ENCODE results near the gene MEPCE. TPM values are rescaled to one million over a fixed set of nuclear protein-coding genes. Genes with fewer than 3 reads are reported as not detected.

MEPCE gene
- total and polyA plus RNA-seq, 2 of the 8 experiments (the other 6 are each of a cell fraction or from before 2014, with no cell fraction given) = 22.8 to 48.8 TPM

GRCh38 chr7:100471021-100471420 is 41.4 kb downstream of the MEPCE start:
- no peak overlapping the region for H2BK20ac ChIP-seq (ENCODE audit: low read length)
- H3K4me2 ChIP-seq (ENCODE audit: insufficient read depth in 1 of 2, low read depth in 2 of 2, low read length in 2 of 2) = no peak overlapping the region
- no peak for TF ChIP-seq EZH2 (IDR thresholded peaks at IDR 0.05; ENCODE audit: low read depth, low read length, severe bottlenecking)
- no peak for TF ChIP-seq TBP (IDR thresholded peaks at IDR 0.05; ENCODE audit: low read depth, low read length)
- TF ChIP-seq CHD1 (IDR thresholded peaks at IDR 0.05; ENCODE audit: low read depth, low read length) = no peak
- no peak for TF ChIP-seq ZNF274 (IDR thresholded peaks at IDR 0.05; ENCODE audit: borderline replicate concordance, extremely low read depth, low read length)
- TF ChIP-seq CEBPB (IDR thresholded peaks at IDR 0.05; ENCODE audit: low read depth, low read length) = no peak
- TF ChIP-seq NANOG (IDR thresholded peaks at IDR 0.05; ENCODE audit: insufficient read depth, low read depth, low read length, poor library complexity, severe bottlenecking) = no peak
- TF ChIP-seq YY1 (IDR thresholded peaks at IDR 0.05; ENCODE audit: low read depth, low read length) = no peak
- TF ChIP-seq TAF7 (optimal IDR thresholded peaks at IDR 0.05; ENCODE audit: borderline replicate concordance, low read depth, low read length) = no peak
- TF ChIP-seq POLR2A (IDR thresholded peaks at IDR 0.05; ENCODE audit: control extremely low read depth in 1 of 2, low read depth in 2 of 2, low read length in 2 of 2) = no peak
- TF ChIP-seq JUN (IDR thresholded peaks at IDR 0.05; ENCODE audit: low read depth, low read length) = no peak
- TF ChIP-seq JUND (IDR thresholded peaks at IDR 0.05; ENCODE audit: low read length) = no peak
- TF ChIP-seq GTF2F1 (IDR thresholded peaks at IDR 0.05; ENCODE audit: borderline replicate concordance, low read depth, low read length) = no peak
- no peak overlapping the region for H3K56ac ChIP-seq (replicated peaks; ENCODE audit: insufficient read length, low read depth, low read length)
- no peak overlapping the region for H2BK15ac ChIP-seq (ENCODE audit: low read length)
- H3K79me2 ChIP-seq (ENCODE audit: control insufficient read depth in 1 of 2, insufficient read depth in 2 of 2, low read length in 2 of 2) = no peaks in the 10 kb centered on the region
- ChIA-PET CTCF (ENCODE audit: partially characterized antibody) (interaction anchor here (1.1 to 12.4 kb wide), 8 partner anchors 8 to 159 kb away, joined by 3 to 152 read pairs (median 8); partner anchors contain the start of genes MOSPD3, NYAP1 and TSC22D4), POLR2A (ENCODE audit: partially characterized antibody) (interaction anchor here (0.9 kb wide), 1 partner anchor 101 kb away, joined by 3 read pairs; no protein-coding TSS in a partner anchor)
- no peak overlapping the region for H2BK5ac ChIP-seq (ENCODE audit: low read depth, low read length)
- H3K4me1 ChIP-seq (replicated peaks in 1 of 4; ENCODE audit: control insufficient read depth in 3 of 4, insufficient read depth in 4 of 4, low read length in 3 of 4) = peaks cover 0 to 15% (median 9%) of the 10 kb centered on the region in 4 experiments; a peak in 6 of 7 replicates
- 100% methylated on average over 3 of the region's 4 CpGs; no CpG with 5 or more reads in 1 of the 2 experiments for WGBS, 2 experiments (ENCODE audit: extremely low coverage in 1 of 2, insufficient coverage in 1 of 2, insufficient read length in 1 of 2, insufficient replicate concordance in 2 of 2, low coverage in 1 of 2, low lambda C conversion rate in 2 of 2, missing lambda C conversion rate in 1 of 2)
- no peak overlapping the region for H4K91ac ChIP-seq (replicated peaks; ENCODE audit: insufficient read length, low read length)
- no peak overlapping the region for H4K8ac ChIP-seq (ENCODE audit: extremely low read depth, insufficient read depth, low read length)
- no peaks in the 10 kb centered on the region for H3K9me3 ChIP-seq (ENCODE audit: insufficient read depth in 2 of 2, low read depth in 1 of 2, low read length in 1 of 2)
- no peak overlapping the region for H3K4ac ChIP-seq (replicated peaks; ENCODE audit: insufficient read length, low read depth, low read length)
- H3K23ac ChIP-seq (ENCODE audit: insufficient read length) = no peak overlapping the region
- no peak overlapping the region for H4K5ac ChIP-seq (ENCODE audit: insufficient read length, low read depth, low read length)
- H2AFZ ChIP-seq (ENCODE audit: low read length) = no peak overlapping the region
- H3K23me2 ChIP-seq (ENCODE audit: low read depth, low read length) = no peaks in the 10 kb centered on the region
- no peak overlapping the region for H3K9ac ChIP-seq (replicated peaks in 1 of 4; ENCODE audit: extremely low read depth in 1 of 4, low read depth in 3 of 4, low read length in 3 of 4)
- H3K4me3 ChIP-seq (ENCODE audit: extremely low read depth in 1 of 4, insufficient read depth in 2 of 4, low read depth in 3 of 4, low read length in 4 of 4) = no peak overlapping the region
- no peak for DNase-seq (ENCODE audit: low read depth in 1 of 2, low spot score in 2 of 2)
- no peak overlapping the region for H2AK5ac ChIP-seq (ENCODE audit: low read depth, low read length)
- no peaks in the 10 kb centered on the region for H3K79me1 ChIP-seq (ENCODE audit: low read depth, low read length)
- H3K27ac ChIP-seq (ENCODE audit: low read depth, low read length) = no peak overlapping the region
- no peaks in the 10 kb centered on the region for H4K20me1 ChIP-seq (replicated peaks in 1 of 2; ENCODE audit: control insufficient read depth in 1 of 2, insufficient read depth in 2 of 2, low read length in 2 of 2)
- no peak overlapping the region for H2BK12ac ChIP-seq (ENCODE audit: low read depth, low read length)
- H3K36me3 ChIP-seq (ENCODE audit: control insufficient read depth in 2 of 4, insufficient read depth in 4 of 4, low read length in 3 of 4) = peaks cover 0 to 3% (median 0%) of the 10 kb centered on the region in 4 experiments; a peak in 1 of 8 replicates
- no peak overlapping the region for H3K18ac ChIP-seq (ENCODE audit: extremely low read depth, low read length)
- H3K27me3 ChIP-seq (replicated peaks in 1 of 4; ENCODE audit: control insufficient read depth in 3 of 4, extremely low read depth in 1 of 4, insufficient read depth in 3 of 4, low read length in 3 of 4) = no peaks in the 10 kb centered on the region
- H2BK120ac ChIP-seq (replicated peaks; ENCODE audit: low read depth, low read length) = no peak overlapping the region
- no peak for FAIRE-seq
- no peak overlapping the region for H3K14ac ChIP-seq (ENCODE audit: insufficient read length)

All from H1 (cell line).